GM10847 (cell line): ENCODE data around the gene DDI2.

Experiments used
- POLR2A ChIP-seq: IDR thresholded peaks from 2 replicates; pipeline ENCODE4 v1.6.1; 2011; ENCODE audit not compliant: insufficient read length; ENCODE audit errors: extremely low read depth

The DDI2 gene

GRCh38 chr1:15654091-15654690 lies 36.9 kb downstream of the DDI2 start:
- TF ChIP-seq POLR2A = no peak

DNA sequence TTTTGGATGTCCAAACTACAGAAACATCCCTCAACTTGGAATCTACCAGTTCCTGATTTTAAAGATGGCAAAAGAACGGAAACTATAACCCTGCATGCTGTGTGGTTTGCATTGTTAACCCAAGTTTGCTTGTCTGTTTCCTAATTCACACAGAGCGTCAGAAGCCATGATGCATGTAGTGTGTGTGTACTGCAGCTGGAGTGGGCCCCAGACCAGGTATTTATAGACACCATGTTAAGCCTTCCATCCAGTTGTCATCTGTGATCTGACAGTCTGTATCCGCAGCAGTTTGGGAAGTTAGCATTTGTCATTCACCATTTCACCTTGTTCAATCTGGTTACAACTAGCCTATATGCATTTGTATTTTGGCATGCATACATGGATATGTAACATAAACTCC lies 39.2 kb downstream of the DDI2 start:
- TF ChIP-seq POLR2A = no peak

GRCh38 chr1:15657021-15657420 lies 39.8 kb downstream of the DDI2 start:
- TF ChIP-seq POLR2A = no peak

DNA sequence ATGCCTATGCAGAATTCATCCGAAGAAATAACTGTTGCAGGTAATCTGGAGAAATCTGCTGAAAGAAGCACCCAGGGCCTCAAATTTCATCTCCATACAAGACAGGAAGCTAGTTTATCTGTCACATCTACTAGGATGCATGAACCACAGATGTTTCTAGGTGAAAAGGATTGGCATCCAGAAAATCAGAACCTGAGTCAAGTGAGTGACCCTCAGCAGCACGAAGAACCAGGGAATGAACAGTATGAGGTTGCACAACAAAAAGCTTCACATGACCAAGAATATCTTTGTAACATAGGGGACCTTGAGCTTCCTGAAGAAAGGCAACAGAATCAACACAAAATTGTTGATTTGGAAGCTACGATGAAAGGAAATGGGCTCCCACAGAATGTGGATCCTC lies 42.9 kb downstream of the DDI2 start:
- no peak for TF ChIP-seq POLR2A

- TF ChIP-seq POLR2A = no peak
Measured at GRCh38 chr1:15662477-15662876, 45.2 kb downstream of the DDI2 start.

- TF ChIP-seq POLR2A = no peak
Measured at GRCh38 chr1:15663925-15664324, 46.7 kb downstream of the DDI2 start.

- no peak for TF ChIP-seq POLR2A
Measured at GRCh38 chr1:15667362-15667761, 50.1 kb downstream of the DDI2 start.

DNA sequence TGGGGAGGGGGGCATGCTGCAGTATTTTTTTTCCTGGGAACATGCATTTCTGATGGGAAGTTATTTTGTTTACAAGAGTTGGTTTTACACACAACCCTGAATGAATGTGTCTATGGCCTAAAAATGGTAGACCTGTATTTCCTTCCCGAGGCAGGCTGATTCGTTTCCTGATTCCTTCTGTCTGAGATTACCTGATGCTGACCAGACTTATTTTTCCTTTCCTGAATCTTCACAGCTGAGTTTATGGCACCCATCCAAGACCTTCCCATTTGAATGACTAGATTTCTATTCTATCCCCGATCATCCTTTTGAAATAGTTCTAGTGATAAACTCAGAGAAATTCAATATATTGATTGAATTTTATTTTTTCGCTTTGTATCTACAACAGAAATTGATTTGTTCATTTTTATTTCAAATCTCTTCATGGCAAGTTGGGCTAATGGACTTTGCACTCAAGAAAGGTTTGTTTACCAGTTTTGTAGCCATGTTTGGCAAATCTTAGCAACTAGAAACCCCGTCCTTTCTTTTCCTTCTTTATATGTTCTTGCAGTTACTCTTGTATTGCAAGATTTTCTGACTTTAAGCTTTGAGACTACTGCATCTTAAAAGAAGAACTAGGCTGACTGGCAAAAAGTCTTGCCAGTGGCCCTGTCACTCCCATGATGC lies 51.0 kb downstream of the DDI2 start:
- no peak for TF ChIP-seq POLR2A

- TF ChIP-seq POLR2A = no peak
Measured at GRCh38 chr1:15669074-15669473, 51.8 kb downstream of the DDI2 start.

DNA sequence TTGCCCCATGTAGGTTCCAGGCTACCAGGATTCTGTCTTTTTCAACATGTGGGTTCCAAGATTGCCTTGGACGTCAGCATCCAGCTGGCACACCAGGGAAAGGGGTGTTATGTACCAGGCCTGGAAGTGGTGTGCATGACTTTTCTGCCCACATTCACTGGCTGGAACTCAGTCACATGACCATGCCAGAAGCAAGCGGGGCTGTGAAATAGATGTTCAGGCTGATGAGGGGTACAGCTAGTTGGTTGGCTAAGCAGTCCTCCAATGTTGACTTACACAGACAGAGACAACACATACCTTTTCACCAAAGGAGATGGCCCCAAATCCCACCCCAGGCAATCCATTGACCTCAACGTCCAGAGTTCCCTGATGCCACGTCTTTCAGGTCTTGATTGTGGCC lies 52.6 kb downstream of the DDI2 start:
- no peak for TF ChIP-seq POLR2A

DNA sequence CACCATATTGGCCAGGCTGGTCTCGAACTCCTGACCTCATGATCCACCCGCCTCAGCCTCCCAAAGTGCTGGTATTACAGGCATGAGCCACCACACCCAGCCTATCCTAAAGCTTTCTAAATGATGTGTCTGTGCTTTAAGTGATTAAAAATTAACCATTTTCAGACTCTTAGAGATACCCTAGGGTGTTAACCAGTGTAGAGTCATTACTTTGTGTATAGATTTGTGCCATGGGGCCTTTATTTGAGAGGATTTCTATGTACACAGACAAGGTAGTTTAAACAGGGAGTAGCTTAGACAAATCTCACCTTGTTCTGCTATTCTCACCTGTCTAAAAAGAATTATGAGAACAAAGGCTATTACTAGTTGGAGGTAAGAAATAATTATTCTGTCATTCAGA lies 54.2 kb downstream of the DDI2 start:
- no peak for TF ChIP-seq POLR2A

DNA sequence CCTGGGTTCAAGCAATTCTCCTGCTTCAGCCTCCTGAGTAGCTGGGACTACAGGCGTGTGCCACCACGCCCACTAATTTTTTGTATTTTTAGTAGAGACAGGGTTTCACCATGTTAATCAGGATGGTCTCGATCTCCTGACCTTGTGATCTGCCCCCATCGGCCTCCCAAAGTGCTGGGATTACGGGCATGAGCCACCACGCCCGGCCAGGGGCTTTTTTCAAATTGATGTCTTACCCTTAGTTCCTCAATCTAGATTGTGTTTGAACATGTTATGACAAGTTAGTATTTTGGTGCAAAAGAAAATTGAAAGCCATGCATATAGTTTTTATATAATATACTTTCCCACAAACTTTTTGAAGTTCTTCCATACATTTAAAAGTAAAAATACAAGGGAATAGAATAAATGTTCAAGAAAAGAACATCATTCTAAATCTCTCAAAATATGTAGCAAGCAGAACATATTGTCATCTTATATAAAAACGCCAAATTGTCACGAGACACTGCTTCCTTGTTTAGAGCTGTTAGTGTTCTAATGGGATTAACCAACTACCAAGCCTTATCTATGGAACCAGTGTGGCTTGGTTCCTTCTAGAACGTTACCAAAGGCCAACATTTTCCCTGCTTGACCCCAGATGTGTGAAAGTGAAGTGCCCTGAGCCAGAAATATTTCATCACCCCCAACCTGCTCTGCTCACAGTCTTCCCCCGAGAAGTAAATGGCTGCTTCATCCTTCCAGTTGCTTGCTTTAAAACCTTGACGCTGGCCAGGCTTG lies 57.3 kb downstream of the DDI2 start:
- no peak for TF ChIP-seq POLR2A

DNA sequence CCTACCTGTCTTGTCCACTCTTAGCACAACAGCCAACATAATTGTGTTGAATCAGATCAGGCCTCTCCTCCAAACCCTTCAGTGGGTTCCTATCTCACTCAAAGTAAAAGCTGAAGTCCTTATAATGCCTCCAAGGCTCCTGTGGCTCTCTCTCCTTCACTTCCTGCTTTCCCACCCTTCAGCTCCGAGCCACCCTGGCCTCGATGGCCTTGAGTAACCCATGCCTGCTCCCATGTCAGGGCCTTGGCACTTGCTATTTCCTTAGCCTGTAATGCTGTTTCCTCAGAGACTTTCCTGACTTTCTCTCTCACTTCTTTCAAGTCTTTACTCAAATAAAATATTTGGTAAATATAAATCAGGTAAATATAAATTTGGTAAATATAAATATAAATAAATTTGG lies 58.8 kb downstream of the DDI2 start:
- TF ChIP-seq POLR2A = no peak

- no peak for TF ChIP-seq POLR2A
Measured at GRCh38 chr1:15676688-15677661, 59.7 kb downstream of the DDI2 start.

DNA sequence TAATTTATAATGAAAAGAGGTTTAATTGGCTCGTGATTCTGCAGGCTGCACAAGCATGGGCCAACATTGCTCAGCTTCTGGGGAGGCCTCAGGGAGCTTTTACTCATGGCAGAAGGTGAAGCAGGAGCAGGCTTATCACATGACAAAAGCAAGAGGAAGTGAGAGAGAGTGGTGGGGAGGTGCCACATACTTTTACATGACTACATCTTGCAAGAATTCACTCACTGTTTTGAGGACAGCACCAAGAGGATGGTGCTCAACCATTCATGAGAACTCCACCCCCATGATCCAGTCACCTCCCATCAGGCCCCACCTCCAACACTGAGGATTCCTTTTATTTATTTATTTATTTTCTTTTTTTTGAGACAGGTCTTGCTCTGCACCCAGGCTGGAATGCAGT lies 61.3 kb downstream of the DDI2 start:
- TF ChIP-seq POLR2A = no peak
